Activated naive CD4-positive, alpha-beta T cell treated with anti-CD3 and anti-CD28 coated beads, Interleukin-2, amount 50 U/mL, for 24 hours (primary cell): ENCODE measurements around the gene CGB1.
A peak's percentile ranks its signal among the peaks of the same experiment; 100 is the strongest.
"Not testable (repeated sequence)": the region's sequence is repeated elsewhere in the genome, so short reads cannot be mapped to it uniquely, and the experiment has no call there.

Source experiments
- H3K27ac Mint-ChIP-seq: one replicate; pipeline ENCODE4 v1.8.0; 2021; ENCODE audit warnings: mild to moderate bottlenecking, mixed read lengths
- H3K27me3 Mint-ChIP-seq: one replicate; pipeline ENCODE4 v1.8.0; 2021; ENCODE audit warnings: mixed read lengths
- H3K36me3 Mint-ChIP-seq: one replicate; pipeline ENCODE4 v1.8.0; 2021; ENCODE audit warnings: mixed read lengths
- H3K4me1 Mint-ChIP-seq: one replicate; pipeline ENCODE4 v1.8.0; 2021; ENCODE audit warnings: mixed read lengths
- H3K4me3 Mint-ChIP-seq: one replicate; pipeline ENCODE4 v1.8.0; 2021; ENCODE audit warnings: mild to moderate bottlenecking, mixed read lengths
- H3K9me3 Mint-ChIP-seq: one replicate; pipeline ENCODE4 v1.8.0; 2021; ENCODE audit warnings: mixed read lengths

The CGB1 gene

GRCh38 chr19:49064768-49065611, 28.3 kb upstream of the CGB1 start, which contains the start of gene NTF4:
Gene NTF4 (minus strand): TSS chr19:49064818. CDS start chr19:49061997, 2,821 bp downstream.
- Mint-ChIP-seq H3K36me3 (peaks cover 4% of the 10 kb centered on the region), H3K27ac (no peak within 1 kb of the TSS), H3K9me3 (no peaks in the 10 kb centered on the region), H3K27me3 (peaks cover 25% of the 10 kb centered on the region), H3K4me1 (no peaks in the 10 kb centered on the region), H3K4me3 (no peak within 1 kb of the TSS)

GRCh38 chr19:49064029-49064629, 27.4 kb upstream of the CGB1 start:
- Mint-ChIP-seq H3K4me1 (no peaks in the 10 kb centered on the region), H3K9me3 (no peaks in the 10 kb centered on the region), H3K36me3 (no peaks in the 10 kb centered on the region), H3K27me3 (peaks cover 22% of the 10 kb centered on the region), H3K27ac (no peak overlapping the region), H3K4me3 (no peak overlapping the region)

GRCh38 chr19:49061445-49061844, 24.8 kb upstream of the CGB1 start:
- no peaks in the 10 kb centered on the region for H3K36me3 Mint-ChIP-seq
- no peak overlapping the region for H3K27ac Mint-ChIP-seq
- H3K4me3 Mint-ChIP-seq, result no peak overlapping the region
- H3K27me3 Mint-ChIP-seq, result peaks cover 25% of the 10 kb centered on the region
- H3K9me3 Mint-ChIP-seq, result no peaks in the 10 kb centered on the region
- H3K4me1 Mint-ChIP-seq, result peaks cover 15% of the 10 kb centered on the region

- H3K27ac Mint-ChIP-seq, result no peak overlapping the region
- H3K36me3 Mint-ChIP-seq, result no peaks in the 10 kb centered on the region
- no peaks in the 10 kb centered on the region for H3K9me3 Mint-ChIP-seq
- H3K4me1 Mint-ChIP-seq, result peaks cover 15% of the 10 kb centered on the region
- H3K4me3 Mint-ChIP-seq, result no peak overlapping the region
- H3K27me3 Mint-ChIP-seq, result peaks cover 23% of the 10 kb centered on the region
These were observed 24.3 kb upstream of the CGB1 start for GRCh38 chr19:49061000-49061399.

GRCh38 chr19:49059053-49059452, 22.4 kb upstream of the CGB1 start:
- Mint-ChIP-seq H3K36me3 (no peaks in the 10 kb centered on the region), H3K27me3 (peaks cover 17% of the 10 kb centered on the region), H3K9me3 (no peaks in the 10 kb centered on the region), H3K4me3 (no peak overlapping the region), H3K4me1 (peaks cover 15% of the 10 kb centered on the region), H3K27ac (peak overlapping the region; percentile 14)

- Mint-ChIP-seq H3K4me3 (peak overlapping the region; percentile 87), H3K27ac (no peak overlapping the region), H3K27me3 (peaks cover 17% of the 10 kb centered on the region), H3K9me3 (no peaks in the 10 kb centered on the region), H3K36me3 (no peaks in the 10 kb centered on the region), H3K4me1 (peaks cover 15% of the 10 kb centered on the region)
These were observed 21.9 kb upstream of the CGB1 start for GRCh38 chr19:49058562-49058961.

GRCh38 chr19:49057636-49058234, 21.0 kb upstream of the CGB1 start, which contains the start of gene CGB7:
Gene CGB7 (minus strand): TSS chr19:49057749. CDS start chr19:49055375, 2,374 bp downstream.
- peak within 1 kb of the TSS; percentile 87 for H3K4me3 Mint-ChIP-seq
- peaks cover 17% of the 10 kb centered on the region for H3K27me3 Mint-ChIP-seq
- no peaks in the 10 kb centered on the region for H3K9me3 Mint-ChIP-seq
- H3K27ac Mint-ChIP-seq, result no peak within 1 kb of the TSS
- H3K4me1 Mint-ChIP-seq, result peaks cover 15% of the 10 kb centered on the region
- H3K36me3 Mint-ChIP-seq, result no peaks in the 10 kb centered on the region

GRCh38 chr19:49056902-49057596, 20.4 kb upstream of the CGB1 start:
- peaks cover 17% of the 10 kb centered on the region for H3K27me3 Mint-ChIP-seq
- not testable (repeated sequence) for H3K9me3 Mint-ChIP-seq, H3K27ac Mint-ChIP-seq, H3K36me3 Mint-ChIP-seq
- H3K4me3 Mint-ChIP-seq, result peak overlapping the region; percentile 87
- H3K4me1 Mint-ChIP-seq, result peaks cover 15% of the 10 kb centered on the region

GRCh38 chr19:49056101-49056901, 19.6 kb upstream of the CGB1 start:
- Mint-ChIP-seq H3K27me3 (peaks cover 17% of the 10 kb centered on the region), H3K27ac (no peak overlapping the region), H3K4me1 (peaks cover 15% of the 10 kb centered on the region), H3K9me3 (no peaks in the 10 kb centered on the region), H3K4me3 (peak overlapping the region; percentile 87), H3K36me3 (no peaks in the 10 kb centered on the region)

GRCh38 chr19:49050376-49051033, 13.8 kb upstream of the CGB1 start:
- not testable (repeated sequence) for H3K4me1 Mint-ChIP-seq, H3K4me3 Mint-ChIP-seq, H3K9me3 Mint-ChIP-seq, H3K36me3 Mint-ChIP-seq, H3K27me3 Mint-ChIP-seq
- H3K27ac Mint-ChIP-seq, result peak overlapping the region; percentile 72

- H3K4me3 Mint-ChIP-seq, H3K27ac Mint-ChIP-seq, H3K27me3 Mint-ChIP-seq, H3K9me3 Mint-ChIP-seq, H3K4me1 Mint-ChIP-seq, H3K36me3 Mint-ChIP-seq: not testable (repeated sequence)
These were observed 13.1 kb upstream of the CGB1 start for GRCh38 chr19:49049834-49050233.

- H3K36me3 Mint-ChIP-seq, H3K27ac Mint-ChIP-seq, H3K27me3 Mint-ChIP-seq, H3K4me1 Mint-ChIP-seq, H3K9me3 Mint-ChIP-seq, H3K4me3 Mint-ChIP-seq: not testable (repeated sequence)
These were observed 12.3 kb upstream of the CGB1 start, which contains the start of gene CGB8 for GRCh38 chr19:49049011-49049410. Gene CGB8 (minus strand): TSS chr19:49049111. CDS start chr19:49048739, 372 bp downstream.

- H3K27me3 Mint-ChIP-seq, H3K36me3 Mint-ChIP-seq, H3K4me3 Mint-ChIP-seq, H3K9me3 Mint-ChIP-seq, H3K27ac Mint-ChIP-seq, H3K4me1 Mint-ChIP-seq: not testable (repeated sequence)
These were observed 6.9 kb upstream of the CGB1 start, which contains the start of gene CGB5 for GRCh38 chr19:49043548-49043947. Gene CGB5 (plus strand): TSS chr19:49043848. CDS start chr19:49044210, 362 bp downstream.

GRCh38 chr19:49042666-49043065, 6.0 kb upstream of the CGB1 start:
- not testable (repeated sequence) for H3K27ac Mint-ChIP-seq, H3K27me3 Mint-ChIP-seq, H3K4me1 Mint-ChIP-seq, H3K36me3 Mint-ChIP-seq, H3K9me3 Mint-ChIP-seq, H3K4me3 Mint-ChIP-seq
